ENCODE data around the gene ZNF670.
"Not testable (repeated sequence)": the region's sequence is repeated elsewhere in the genome, so short reads cannot be mapped to it uniquely, and the experiment has no call there.

ZNF670 gene

DNA sequence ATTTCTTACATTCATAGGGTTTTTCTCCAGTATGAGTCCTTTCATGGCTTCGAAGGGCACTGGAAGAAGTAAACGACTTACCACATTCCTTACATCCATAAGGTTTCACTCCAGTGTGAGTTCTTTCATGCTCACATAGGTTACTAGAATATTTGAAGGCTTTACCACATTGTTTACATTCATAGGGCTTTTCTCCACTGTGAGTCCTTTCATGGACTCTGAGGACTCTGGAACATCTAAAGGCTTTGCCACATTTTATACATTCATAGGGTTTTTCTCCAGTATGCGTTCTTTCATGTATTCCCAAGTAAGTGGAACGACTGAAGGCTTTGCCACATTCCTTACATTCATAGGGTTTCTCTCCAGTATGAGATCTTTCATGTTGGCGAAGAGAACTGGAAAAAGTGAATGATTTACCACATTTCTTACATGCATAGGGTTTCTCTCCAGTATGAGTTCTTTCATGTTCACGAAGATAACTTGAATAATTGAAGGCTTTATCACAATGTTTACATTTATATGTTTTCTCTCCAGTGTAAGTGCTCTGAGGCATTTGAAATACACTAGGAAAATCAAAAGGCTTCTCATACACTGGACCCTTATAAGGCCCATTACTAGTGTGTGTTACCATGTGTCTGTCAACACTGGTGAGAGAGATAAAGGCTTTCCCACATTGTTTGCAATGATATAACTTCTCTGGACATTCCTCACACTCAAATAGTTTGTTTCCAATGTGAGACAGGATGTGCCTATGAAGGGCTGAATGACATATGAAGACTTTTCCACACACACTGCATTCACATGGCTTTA, 40.9 kb downstream of the ZNF670 start:
- TF ChIP-seq CTCF (IDR thresholded peaks at IDR 0.05; ENCODE audit: borderline replicate concordance, insufficient read depth, low read depth, low read length) = no peak
- no peak overlapping the region for H3K4me3 ChIP-seq (ENCODE audit: low read depth, low read length)

GRCh38 chr1:247032306-247032705, 46.3 kb downstream of the ZNF670 start:
- not testable (repeated sequence) for H3K4me3 ChIP-seq (ENCODE audit: low read depth, low read length)
